Upper lobe of left lung (tissue), 6 donors: ENCODE data around the gene MRPL50. TPM values are rescaled to one million over a fixed set of nuclear protein-coding genes. Genes with fewer than 3 reads are reported as not detected.

Source experiments
- ATAC-seq, 2 donors: fragments of 200-7000 bp; cut with Tn5 transposase; one replicate each; pipeline ENCODE4 v1.9.1; 2022; ENCODE audit warnings: mild to moderate bottlenecking in 2 of 2, moderate library complexity in 2 of 2; ENCODE audit not compliant: low FRiP score in 2 of 2
- DNase-seq, 2 donors: peaks; one replicate each; pipeline ENCODE4 v3.0.0-alpha.2; 2019 to 2020
- H3K27ac ChIP-seq, 4 donors: fragments of 200-600 bp; sonication (generic); one replicate each; pipeline ENCODE4 v1.5.1; 2016 to 2019
- H3K27me3 ChIP-seq, 4 donors: fragments of 200-600 bp; sonication (generic); one replicate each; pipeline ENCODE4 v1.5.1; 2017 to 2019
- H3K36me3 ChIP-seq, 4 donors: fragments of 200-600 bp; sonication (generic); one replicate each; pipeline ENCODE4 v1.5.1; 2016 to 2019
- H3K4me1 ChIP-seq, 4 donors: fragments of 200-600 bp; sonication (generic); one replicate each; pipeline ENCODE4 v1.5.1; 2018 to 2019
- H3K4me3 ChIP-seq, 4 donors: fragments of 200-600 bp; sonication (generic); one replicate each; pipeline ENCODE4 v1.5.1; 2017 to 2019; ENCODE audit warnings: mild to moderate bottlenecking in 2 of 4, moderate library complexity in 1 of 4
- H3K9me3 ChIP-seq, 4 donors: fragments of 200-600 bp; sonication (generic); one replicate each; pipeline ENCODE4 v1.5.1; 2018 to 2019
- CTCF ChIP-seq, 6 experiments: fragments of 450-650 bp in 4 of 6; fragments of 200-600 bp in 2 of 6; sonication (generic) in 2 of 6; IDR thresholded peaks; one replicate each; pipeline ENCODE4 v1.5.1; 2016 to 2019; ENCODE audit warnings: antibody characterized with exemption in 6 of 6
- EP300 ChIP-seq, 4 donors: sonication (generic); formaldehyde crosslinking; IDR thresholded peaks; one replicate each; pipeline ENCODE4 v1.5.1; 2017; ENCODE audit warnings: antibody characterized with exemption in 4 of 4, control low read depth in 2 of 4
- POLR2A ChIP-seq, 4 donors: fragments of 450-650 bp; IDR thresholded peaks; one replicate each; pipeline ENCODE4 v1.5.1; 2016 to 2017; ENCODE audit warnings: antibody characterized with exemption in 4 of 4, mild to moderate bottlenecking in 2 of 4
- POLR2AphosphoS5 ChIP-seq, 2 donors: sonication (generic); formaldehyde crosslinking; IDR thresholded peaks; one replicate each; pipeline ENCODE4 v1.5.1; 2017; ENCODE audit warnings: antibody characterized with exemption in 2 of 2
- WGBS, 2 donors: methylation state at CpG; one replicate each; pipeline ENCODE4 v1.1.5; 2017 to 2018; 5-methylcytosine and 5-hydroxymethylcytosine counted together
- total RNA-seq, 6 donors: library from RNA; depleted of rRNA in 4 of 6; stranded (reverse); fragments of >200 nt in 4 of 6; gene quantifications; one replicate each; pipeline versions ENCODE4 v1.1.0 to v1.2.1, GENCODE V29; 2016 to 2021
- donor health status: DM: no; HTN: no; CAD: no; lungs with moderate emphysema.
- donor health status: DM: no; HTN: yes; CAD: no; lungs with severe emphysema.

MRPL50 gene
- total RNA-seq, 6 donors from 2014 or later: 3.9 to 13.4 (median 9.2) TPM

- Histone ChIP-seq H3K27me3 (no peaks in the 10 kb centered on the region), H3K27ac (no peak overlapping the region), H3K36me3 (no peaks in the 10 kb centered on the region), H3K4me3 (no peak overlapping the region), H3K4me1 (no peaks in the 10 kb centered on the region), H3K9me3 (peaks cover 9 to 21% (median 11%) of the 10 kb centered on the region in 4 donors)
- no peak for DNase-seq
- 81 to 82% methylated on average over 2 of the region's 2 CpGs for WGBS, 2 donors
- TF ChIP-seq CTCF (IDR thresholded peaks at IDR 0.05): no peak
- TF ChIP-seq EP300 (IDR thresholded peaks at IDR 0.05): no peak
- no peak for TF ChIP-seq POLR2AphosphoS5 (IDR thresholded peaks at IDR 0.05)
- TF ChIP-seq POLR2A (IDR thresholded peaks at IDR 0.05): no peak
- no peak for ATAC-seq
Observed at GRCh38 chr9:101419863-101420262, 21.4 kb upstream of the MRPL50 start.

GRCh38 chr9:101418518-101419430 lies 20.4 kb upstream of the MRPL50 start:
- DNase-seq (no peak), ATAC-seq (no peak)
- Histone ChIP-seq H3K36me3 (no peaks in the 10 kb centered on the region), H3K4me3 (no peak overlapping the region), H3K9me3 (peaks cover 20 to 28% (median 21%) of the 10 kb centered on the region in 4 donors), H3K27ac (no peak overlapping the region), H3K4me1 (no peaks in the 10 kb centered on the region), H3K27me3 (no peaks in the 10 kb centered on the region)
- WGBS, 2 donors: 74 to 76% methylated on average over 7 of the region's 7 CpGs
- TF ChIP-seq EP300 (IDR thresholded peaks at IDR 0.05) (no peak), POLR2AphosphoS5 (IDR thresholded peaks at IDR 0.05) (no peak), CTCF (IDR thresholded peaks at IDR 0.05) (no peak), POLR2A (IDR thresholded peaks at IDR 0.05) (no peak)

GRCh38 chr9:101417977-101418376 lies 19.6 kb upstream of the MRPL50 start:
- Histone ChIP-seq H3K27ac (no peak overlapping the region), H3K4me3 (no peak overlapping the region), H3K9me3 (peaks cover 27 to 36% (median 29%) of the 10 kb centered on the region in 4 donors), H3K36me3 (no peaks in the 10 kb centered on the region), H3K4me1 (no peaks in the 10 kb centered on the region), H3K27me3 (no peaks in the 10 kb centered on the region)
- ATAC-seq: no peak
- DNase-seq: no peak
- TF ChIP-seq POLR2AphosphoS5 (IDR thresholded peaks at IDR 0.05) (no peak), CTCF (IDR thresholded peaks at IDR 0.05) (no peak), POLR2A (IDR thresholded peaks at IDR 0.05) (no peak), EP300 (IDR thresholded peaks at IDR 0.05) (no peak)

- H3K4me1 ChIP-seq: no peaks in the 10 kb centered on the region
- no peaks in the 10 kb centered on the region for H3K36me3 ChIP-seq
- DNase-seq (no peak), ATAC-seq (no peak)
- TF ChIP-seq EP300 (IDR thresholded peaks at IDR 0.05) (no peak), POLR2A (IDR thresholded peaks at IDR 0.05) (no peak), POLR2AphosphoS5 (IDR thresholded peaks at IDR 0.05) (no peak), CTCF (IDR thresholded peaks at IDR 0.05) (no peak)
- H3K27ac ChIP-seq: no peak overlapping the region
- no peaks in the 10 kb centered on the region for H3K27me3 ChIP-seq
- peaks cover 32 to 42% (median 35%) of the 10 kb centered on the region in 4 donors for H3K9me3 ChIP-seq
- H3K4me3 ChIP-seq: no peak overlapping the region
Observed at GRCh38 chr9:101417389-101417788, 19.0 kb upstream of the MRPL50 start.

- no peak overlapping the region for H3K27ac ChIP-seq
- no peaks in the 10 kb centered on the region for H3K4me1 ChIP-seq
- ATAC-seq (no peak), DNase-seq (no peak)
- no peak overlapping the region for H3K4me3 ChIP-seq
- peaks cover 48 to 60% (median 52%) of the 10 kb centered on the region in 4 donors for H3K9me3 ChIP-seq
- H3K27me3 ChIP-seq: no peaks in the 10 kb centered on the region
- TF ChIP-seq EP300 (IDR thresholded peaks at IDR 0.05) (no peak), POLR2A (IDR thresholded peaks at IDR 0.05) (no peak), POLR2AphosphoS5 (IDR thresholded peaks at IDR 0.05) (no peak), CTCF (IDR thresholded peaks at IDR 0.05) (no peak)
- H3K36me3 ChIP-seq: no peaks in the 10 kb centered on the region
Observed at GRCh38 chr9:101415578-101415977, 17.2 kb upstream of the MRPL50 start.
